GM21529 (cell line): Measurements from ENCODE around the gene GEMIN4.

Experiments
- ATAC-seq: cut with Tn5 transposase; IDR thresholded peaks from one replicate; pipeline ENCODE4 v1.9.1; 2021; ENCODE audit not compliant: unreplicated experiment

The GEMIN4 gene

GRCh38 chr17:744937-745336 is 7.1 kb downstream of the GEMIN4 start:
- ATAC-seq, result no peak

GRCh38 chr17:743139-743538 is 8.9 kb downstream of the GEMIN4 start:
- no peak for ATAC-seq

GRCh38 chr17:742147-742793 is 9.8 kb downstream of the GEMIN4 start:
- no peak for ATAC-seq

DNA sequence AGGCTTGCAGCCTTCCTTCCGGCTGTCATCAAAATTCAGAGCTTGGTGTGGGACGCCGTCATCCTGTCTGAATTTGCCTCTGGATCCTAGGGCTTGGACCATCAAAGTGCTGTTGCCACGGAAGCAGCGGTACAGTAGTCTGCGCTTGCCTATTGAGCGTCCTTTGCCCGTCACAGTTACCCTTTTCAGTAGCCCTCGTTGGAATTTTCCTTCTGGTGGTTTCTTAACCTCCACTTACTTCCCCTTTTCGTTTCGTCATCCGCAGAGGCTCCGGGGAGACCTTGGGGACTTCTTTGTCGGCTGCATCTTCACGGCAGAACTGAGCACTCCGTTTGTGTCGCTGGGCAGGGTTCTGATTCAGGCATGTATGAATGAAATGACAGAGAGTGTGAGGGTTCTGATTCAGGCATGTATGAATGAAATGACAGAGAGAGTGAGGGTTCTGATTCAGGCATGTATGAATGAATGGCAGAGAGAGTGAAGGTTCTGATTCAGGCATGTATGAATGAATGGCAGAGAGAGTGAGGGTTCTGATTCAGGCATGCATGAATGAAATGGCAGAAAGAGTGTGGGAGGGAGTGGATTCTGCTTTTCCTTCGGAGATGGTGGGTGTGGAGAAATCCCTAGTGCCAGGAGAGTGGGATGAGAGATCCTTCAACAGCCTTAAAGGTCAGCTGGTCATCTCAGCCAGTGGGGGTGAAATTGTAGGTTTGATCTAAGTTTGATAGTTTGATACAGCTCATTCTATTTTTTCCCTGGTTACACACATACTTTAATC is 11.6 kb downstream of the GEMIN4 start:
- ATAC-seq, result peak; percentile 81

GRCh38 chr17:737561-738113 is 14.4 kb downstream of the GEMIN4 start:
- ATAC-seq, result no peak

DNA sequence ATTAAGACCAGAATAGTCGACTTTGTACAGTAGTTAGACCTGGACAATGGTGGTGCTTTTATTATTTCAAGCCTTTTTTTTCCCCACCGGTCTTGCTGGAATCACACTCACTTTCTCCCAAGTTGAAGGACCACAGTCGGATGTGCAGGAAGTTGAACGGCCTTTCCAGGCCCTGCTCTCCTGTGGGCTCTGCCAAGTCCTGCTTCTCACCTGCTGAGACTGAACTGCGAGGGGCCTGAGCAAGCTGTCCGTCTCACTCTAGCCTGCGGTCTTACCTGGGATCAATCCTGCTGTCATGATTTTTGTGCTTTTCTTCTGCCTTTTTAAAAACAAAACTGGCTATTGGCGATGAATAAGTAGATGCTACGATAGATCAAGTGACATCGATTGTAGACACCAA is 18.3 kb downstream of the GEMIN4 start:
- no peak for ATAC-seq

DNA sequence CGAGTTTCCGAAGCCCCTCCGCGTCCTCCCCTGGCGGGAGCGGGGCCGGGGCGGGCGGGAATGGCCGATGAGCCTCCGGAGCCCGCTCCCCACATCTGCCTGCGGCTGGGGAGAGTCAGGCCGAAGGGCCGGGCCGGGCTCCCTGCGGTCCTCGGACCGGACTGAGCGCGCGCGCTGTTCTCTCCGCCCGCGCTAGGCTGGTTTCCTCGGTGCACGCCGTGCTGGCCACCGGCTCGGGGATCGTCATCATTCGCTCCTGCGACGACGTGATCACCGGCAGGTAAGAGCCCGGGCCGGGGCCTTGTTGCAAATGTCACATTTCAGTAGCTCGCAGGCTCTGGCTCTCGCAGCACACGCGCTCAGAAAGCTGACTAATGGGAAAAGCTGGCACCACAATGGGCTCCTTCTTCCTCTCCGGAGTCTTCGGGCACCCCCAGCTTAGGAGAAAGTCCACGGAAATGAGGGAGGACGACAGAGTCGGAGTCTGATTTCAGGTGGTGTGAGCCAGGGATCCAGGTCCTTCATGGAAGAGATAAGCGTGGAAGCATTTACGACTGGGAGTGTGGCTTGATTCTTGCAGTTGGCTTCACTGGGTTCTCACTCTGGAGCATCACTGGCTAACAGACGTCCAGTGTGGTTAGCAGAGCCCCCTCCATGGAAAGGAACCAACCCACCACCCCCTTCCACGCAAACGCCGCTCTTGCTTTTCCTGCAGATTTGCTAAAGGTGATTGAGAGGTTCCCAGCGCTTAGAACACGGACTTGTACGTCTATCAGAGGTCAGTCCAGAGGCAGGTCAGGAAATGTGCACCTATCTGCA is 19.0 kb downstream of the GEMIN4 start:
- peak; percentile 41 for ATAC-seq

DNA sequence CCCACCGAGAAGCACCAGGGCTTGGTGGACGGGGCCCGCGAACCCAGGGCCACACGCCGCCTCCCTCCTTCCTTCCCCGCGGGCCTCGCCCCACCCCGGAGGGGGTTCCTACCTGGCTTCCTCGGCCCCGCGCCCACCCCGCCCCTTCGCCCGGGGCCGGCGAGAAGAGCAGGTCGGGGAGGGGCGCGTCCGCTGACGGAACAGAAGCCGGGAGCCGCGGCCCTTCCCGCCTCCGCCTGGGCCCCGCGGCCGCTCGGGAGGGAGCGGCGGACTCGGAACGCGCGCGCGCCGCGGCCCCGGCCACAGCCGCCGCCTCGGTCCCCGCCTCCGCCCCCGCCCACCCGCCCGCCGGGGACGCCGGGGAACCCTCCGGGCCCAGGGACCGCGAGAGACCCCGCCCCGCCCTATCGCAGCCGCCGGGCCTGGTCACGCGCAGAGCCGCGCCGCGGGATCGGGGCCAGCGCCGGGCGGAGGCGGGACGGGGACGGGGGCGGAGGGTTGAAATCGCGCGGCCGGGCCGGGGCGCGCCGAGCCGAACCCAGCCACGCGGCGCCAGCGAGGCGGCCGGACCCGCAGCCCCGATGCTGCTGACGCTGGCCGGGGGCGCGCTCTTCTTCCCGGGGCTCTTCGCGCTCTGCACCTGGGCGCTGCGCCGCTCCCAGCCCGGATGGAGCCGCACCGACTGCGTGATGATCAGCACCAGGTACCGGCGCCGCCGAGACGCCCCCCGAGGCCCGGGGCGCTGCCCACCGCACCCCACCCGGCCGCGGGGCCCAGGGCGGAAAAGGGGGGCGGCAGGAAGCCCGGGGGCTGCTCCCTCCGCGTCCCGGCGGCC is 19.8 kb downstream of the GEMIN4 start, which contains the start of gene TLCD3A:
Gene TLCD3A, plus strand, starts transcription at position 530 of the 835 bp plus-strand sequence. Its CDS starts 52 bp downstream, at position 582.
- peak; percentile 47 for ATAC-seq

- peak; percentile 19 for ATAC-seq
These were observed 20.4 kb downstream of the GEMIN4 start for GRCh38 chr17:731644-732066.

DNA sequence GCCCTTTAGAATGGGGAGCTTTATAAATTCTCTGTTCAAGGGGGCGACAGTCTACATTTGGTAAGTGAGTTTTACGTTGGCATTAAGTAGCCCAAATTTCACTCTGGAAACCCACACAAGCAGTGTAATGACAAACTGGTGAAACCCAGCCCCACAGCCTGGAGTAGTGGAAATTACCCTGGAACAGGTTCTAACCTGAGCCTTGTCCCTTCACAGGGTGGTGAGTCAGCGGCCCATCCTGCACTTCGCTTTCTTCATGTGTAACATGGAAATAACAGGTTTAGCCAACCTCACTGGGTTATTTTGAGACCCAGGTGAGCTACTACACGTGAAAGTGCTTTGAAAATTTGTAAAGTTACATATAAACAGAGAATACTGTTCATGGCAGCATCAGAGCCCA is 23.2 kb downstream of the GEMIN4 start:
- ATAC-seq, result no peak

- ATAC-seq, result no peak
These were observed 25.7 kb downstream of the GEMIN4 start for GRCh38 chr17:726271-726919.

DNA sequence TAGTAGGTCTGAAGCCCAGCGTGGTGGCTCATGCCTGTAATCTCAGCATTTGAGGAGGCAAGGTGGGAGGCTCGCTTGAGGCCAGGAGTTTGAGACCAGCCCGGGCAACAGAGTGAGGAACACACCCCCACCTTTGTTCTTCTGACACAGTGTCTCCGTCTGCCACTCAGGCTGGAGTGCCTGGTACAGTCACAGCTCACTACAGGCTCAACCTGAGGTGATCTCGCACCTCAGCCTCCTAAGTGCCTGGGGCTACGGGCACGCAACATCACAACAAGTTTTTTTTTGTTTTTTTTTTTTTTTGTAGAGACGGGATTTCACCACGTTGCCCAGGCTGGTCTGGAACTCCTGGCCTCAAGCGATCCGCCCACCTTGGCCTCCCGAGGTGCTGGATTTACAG is 26.3 kb downstream of the GEMIN4 start:
- no peak for ATAC-seq

DNA sequence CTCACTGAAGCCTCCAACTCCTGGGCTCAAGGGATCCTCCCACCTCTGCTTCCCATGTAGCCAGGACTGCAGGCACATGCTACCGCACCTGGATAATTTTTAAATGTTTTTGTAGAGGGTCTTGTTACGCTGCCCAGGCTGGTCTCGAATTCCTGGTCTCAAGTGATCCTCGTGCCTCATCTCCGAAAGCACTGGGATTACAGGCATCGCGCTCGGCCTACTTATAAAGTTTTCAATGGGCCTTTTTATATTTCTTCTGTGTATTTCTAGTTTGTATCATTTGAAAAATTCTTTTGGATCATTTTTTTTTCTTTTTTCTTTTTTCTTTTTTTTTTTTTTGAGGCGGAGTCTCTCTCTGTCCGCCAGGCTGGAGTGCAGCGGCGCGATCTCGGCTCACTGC is 27.0 kb downstream of the GEMIN4 start:
- ATAC-seq, result no peak

- ATAC-seq, result no peak
These were observed 30.5 kb downstream of the GEMIN4 start for GRCh38 chr17:721540-721937.

GRCh38 chr17:720706-721539 is 31.1 kb downstream of the GEMIN4 start:
- ATAC-seq, result no peak

- ATAC-seq, result no peak
These were observed 34.0 kb downstream of the GEMIN4 start for GRCh38 chr17:718075-718474.

GRCh38 chr17:708132-708531 is 43.9 kb downstream of the GEMIN4 start:
- ATAC-seq, result no peak

DNA sequence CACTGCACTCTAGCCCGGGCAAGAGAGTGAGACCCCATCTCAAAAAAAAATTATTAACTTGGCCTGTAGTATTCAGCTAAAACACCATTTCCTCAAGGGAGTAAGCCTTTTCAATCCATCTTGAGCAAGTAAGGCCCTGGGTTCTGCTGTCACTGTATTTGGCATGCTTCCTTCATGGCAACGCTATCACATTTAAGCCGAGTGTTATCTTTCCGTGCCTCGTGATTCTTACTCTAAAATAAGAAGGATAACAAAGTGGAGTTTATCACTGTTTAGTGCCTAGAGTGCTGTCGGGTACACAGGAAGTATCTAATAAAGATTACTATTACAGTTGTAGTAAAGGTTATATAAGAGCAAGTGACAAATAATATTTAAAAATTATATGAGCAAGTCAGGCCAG is 46.2 kb downstream of the GEMIN4 start:
- ATAC-seq, result no peak

DNA sequence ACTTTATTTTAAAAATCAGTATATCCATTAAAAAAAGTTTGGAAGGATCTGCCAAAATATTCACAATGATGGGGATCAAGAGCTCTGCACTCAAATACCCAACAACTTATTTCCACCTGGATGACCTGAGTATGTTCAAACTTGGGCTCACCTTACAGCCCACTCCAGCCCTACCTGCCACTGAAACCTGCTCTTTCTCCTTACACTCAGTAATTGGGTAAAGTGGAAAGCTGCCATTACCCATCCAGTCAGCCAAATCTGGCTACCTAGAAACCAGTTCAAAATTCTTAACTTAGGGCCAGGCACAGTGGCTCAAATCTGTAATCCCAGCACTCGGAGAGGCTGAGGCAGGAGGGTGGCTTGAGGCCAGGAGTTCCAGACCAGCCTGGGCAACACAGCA is 47.1 kb downstream of the GEMIN4 start:
- ATAC-seq, result no peak
